Activated CD4-positive, alpha-beta T cell treated with anti-CD3 and anti-CD28 coated beads, Interleukin-2, amount 10 ng/mL, durations not matched to agents 7 days and 5 days (primary cell): ENCODE data around the gene MACROD1. TPM values are rescaled to one million over a fixed set of nuclear protein-coding genes. Genes with fewer than 3 reads are reported as not detected.
"Not testable (repeated sequence)": the region's sequence is repeated elsewhere in the genome, so short reads cannot be mapped to it uniquely, and the experiment has no call there.

Source experiments
- CTCF ChIA-PET: fragments of 350-600 bp; sonication (Branson Sonifier 250); formaldehyde crosslinking; loops from one replicate; lab custom pipeline; 2021; ENCODE audit warnings: antibody characterized with exemption; lab: Charles Lee
- POLR2A ChIA-PET: fragments of 350-600 bp; sonication (Branson Sonifier 250); formaldehyde crosslinking; loops from one replicate; lab custom pipeline; 2021; ENCODE audit warnings: antibody characterized with exemption; lab: Charles Lee
- DNase-seq: peaks from one replicate; pipeline ENCODE4 v3.0.0-alpha.2; 2020
- H3K27ac Mint-ChIP-seq: one replicate; pipeline ENCODE4 v1.8.0; 2021; ENCODE audit warnings: mild to moderate bottlenecking, moderate library complexity, mixed read lengths
- H3K27me3 Mint-ChIP-seq: one replicate; pipeline ENCODE4 v1.8.0; 2021; ENCODE audit warnings: mixed read lengths
- H3K36me3 Mint-ChIP-seq: one replicate; pipeline ENCODE4 v1.8.0; 2021; ENCODE audit warnings: low read depth, mixed read lengths
- H3K4me1 Mint-ChIP-seq: one replicate; pipeline ENCODE4 v1.8.0; 2021; ENCODE audit warnings: mixed read lengths
- H3K4me3 Mint-ChIP-seq: one replicate; pipeline ENCODE4 v1.8.0; 2021; ENCODE audit warnings: mild to moderate bottlenecking, moderate library complexity, mixed read lengths
- H3K9me3 Mint-ChIP-seq: one replicate; pipeline ENCODE4 v1.8.0; 2021; ENCODE audit warnings: mixed read lengths
- total RNA-seq, 2 experiments: library from RNA; stranded (reverse); gene quantifications; one replicate each; pipeline ENCODE4 v1.2.3, GENCODE V29; 2021

Gene MACROD1
- total RNA-seq, 2 experiments from 2014 or later = 9.2 to 11.6 TPM

GRCh38 chr11:63993993-63994392 is 171.9 kb downstream of the MACROD1 start:
- no peak overlapping the region for H3K4me3 Mint-ChIP-seq
- peaks cover 28% of the 10 kb centered on the region for H3K4me1 Mint-ChIP-seq
- peaks cover 38% of the 10 kb centered on the region for H3K36me3 Mint-ChIP-seq
- no peak overlapping the region for H3K27ac Mint-ChIP-seq
- ChIA-PET POLR2A (no interaction called here), CTCF (interaction anchor here (0.5 kb wide), 2 partner anchors 203 to 253 kb away, joined by 3 read pairs; no protein-coding TSS in a partner anchor)
- H3K9me3 Mint-ChIP-seq = no peaks in the 10 kb centered on the region
- H3K27me3 Mint-ChIP-seq = no peaks in the 10 kb centered on the region
- DNase-seq = no peak

- Mint-ChIP-seq H3K4me3 (no peak overlapping the region), H3K4me1 (peaks cover 30% of the 10 kb centered on the region), H3K27ac (no peak overlapping the region), H3K9me3 (no peaks in the 10 kb centered on the region), H3K27me3 (no peaks in the 10 kb centered on the region), H3K36me3 (peaks cover 41% of the 10 kb centered on the region)
- DNase-seq = no peak
- ChIA-PET CTCF (no interaction called here), POLR2A (no interaction called here)
Measured at GRCh38 chr11:63993100-63993499, 172.8 kb downstream of the MACROD1 start.

GRCh38 chr11:63991558-63991957 is 174.4 kb downstream of the MACROD1 start:
- Mint-ChIP-seq H3K9me3 (no peaks in the 10 kb centered on the region), H3K27ac (peak overlapping the region; percentile 4), H3K36me3 (peaks cover 31% of the 10 kb centered on the region), H3K4me3 (no peak overlapping the region), H3K27me3 (no peaks in the 10 kb centered on the region), H3K4me1 (peaks cover 40% of the 10 kb centered on the region)
- DNase-seq = no peak
- ChIA-PET POLR2A (no interaction called here), CTCF (interaction anchor here (1.4 to 1.9 kb wide), 2 partner anchors 9 to 156 kb away, joined by 4 to 21 read pairs; no protein-coding TSS in a partner anchor)

- no peak for DNase-seq
- ChIA-PET POLR2A (no interaction called here), CTCF (interaction anchor here (2.3 kb wide), 1 partner anchor 13 kb away, joined by 15 read pairs; no protein-coding TSS in a partner anchor)
- H3K36me3 Mint-ChIP-seq = peaks cover 26% of the 10 kb centered on the region
- H3K27me3 Mint-ChIP-seq = no peaks in the 10 kb centered on the region
- H3K4me3 Mint-ChIP-seq = peak overlapping the region; percentile 75
- H3K27ac Mint-ChIP-seq = peak overlapping the region; percentile 82
- peaks cover 42% of the 10 kb centered on the region for H3K4me1 Mint-ChIP-seq
- H3K9me3 Mint-ChIP-seq = no peaks in the 10 kb centered on the region
Measured at GRCh38 chr11:63986932-63987513, 178.9 kb downstream of the MACROD1 start.

GRCh38 chr11:63986156-63986931 is 179.6 kb downstream of the MACROD1 start, which contains the start of gene OTUB1:
Gene OTUB1, plus strand, starts transcription at chr11:63986438. Its CDS starts 19 bp downstream, at chr11:63986457.
- Mint-ChIP-seq H3K9me3 (no peaks in the 10 kb centered on the region), H3K36me3 (peaks cover 21% of the 10 kb centered on the region)
- POLR2A ChIA-PET = interaction anchor here (0.6 kb wide), 1 partner anchor 9 kb away, joined by 4 read pairs; no protein-coding TSS in a partner anchor

GRCh38 chr11:63985812-63986155 is 180.1 kb downstream of the MACROD1 start:
- H3K27me3 Mint-ChIP-seq = no peaks in the 10 kb centered on the region
- CTCF ChIA-PET = interaction anchor here (0.9 kb wide), 1 partner anchor 17 kb away, joined by 3 read pairs; no protein-coding TSS in a partner anchor
- peak; percentile 73 for DNase-seq
- H3K4me3 Mint-ChIP-seq = peak overlapping the region; percentile 95
- peak overlapping the region; percentile 97 for H3K27ac Mint-ChIP-seq
- H3K4me1 Mint-ChIP-seq = peaks cover 44% of the 10 kb centered on the region
- peaks cover 18% of the 10 kb centered on the region for H3K36me3 Mint-ChIP-seq
- no peaks in the 10 kb centered on the region for H3K9me3 Mint-ChIP-seq
- POLR2A ChIA-PET = interaction anchor here (0.6 kb wide), 2 partner anchors 8 to 200 kb away, joined by 3 to 4 read pairs; partner anchors contain the start of gene STIP1

More at GRCh38 chr11:63986156-63986931, 179.6 kb downstream of the MACROD1 start, which contains the start of gene OTUB1:
- peak; percentile 92 for DNase-seq
- peak within 1 kb of the TSS; percentile 97 for H3K27ac Mint-ChIP-seq
- CTCF ChIA-PET = interaction anchor here (0.9 to 2.3 kb wide), 2 partner anchors 14 to 18 kb away, joined by 3 to 15 read pairs; no protein-coding TSS in a partner anchor
- no peaks in the 10 kb centered on the region for H3K27me3 Mint-ChIP-seq
- H3K4me3 Mint-ChIP-seq = peak within 1 kb of the TSS; percentile 95
- H3K4me1 Mint-ChIP-seq = peaks cover 41% of the 10 kb centered on the region

GRCh38 chr11:63979426-63979825 is 186.5 kb downstream of the MACROD1 start:
- peaks cover 29% of the 10 kb centered on the region for H3K4me1 Mint-ChIP-seq
- no peak overlapping the region for H3K4me3 Mint-ChIP-seq
- DNase-seq = no peak
- H3K27me3 Mint-ChIP-seq = no peaks in the 10 kb centered on the region
- ChIA-PET CTCF (interaction anchor here (0.6 to 0.7 kb wide), 3 partner anchors 11 to 109 kb away, joined by 3 read pairs; no protein-coding TSS in a partner anchor), POLR2A (interaction anchor here (0.6 kb wide), 1 partner anchor 30 kb away, joined by 3 read pairs; no protein-coding TSS in a partner anchor)
- peaks cover 17% of the 10 kb centered on the region for H3K36me3 Mint-ChIP-seq
- no peak overlapping the region for H3K27ac Mint-ChIP-seq
- no peaks in the 10 kb centered on the region for H3K9me3 Mint-ChIP-seq

- H3K4me1 Mint-ChIP-seq = peaks cover 31% of the 10 kb centered on the region
- H3K9me3 Mint-ChIP-seq = peaks cover 2% of the 10 kb centered on the region
- H3K27me3 Mint-ChIP-seq = no peaks in the 10 kb centered on the region
- H3K4me3 Mint-ChIP-seq = no peak overlapping the region
- ChIA-PET POLR2A (interaction anchor here (0.6 to 0.7 kb wide), 2 partner anchors 26 to 30 kb away, joined by 3 read pairs; no protein-coding TSS in a partner anchor), CTCF (interaction anchor here (0.6 to 0.7 kb wide), 2 partner anchors 10 to 12 kb away, joined by 3 read pairs; no protein-coding TSS in a partner anchor)
- no peak for DNase-seq
- no peak overlapping the region for H3K27ac Mint-ChIP-seq
- H3K36me3 Mint-ChIP-seq = peaks cover 22% of the 10 kb centered on the region
Measured at GRCh38 chr11:63978551-63979239, 187.2 kb downstream of the MACROD1 start.

GRCh38 chr11:63974259-63975143 is 191.4 kb downstream of the MACROD1 start, which contains the start of gene COX8A:
Gene COX8A, plus strand, starts transcription at chr11:63974620. Its CDS starts 61 bp downstream, at chr11:63974681.
- peaks cover 26% of the 10 kb centered on the region for H3K4me1 Mint-ChIP-seq
- peaks cover 2% of the 10 kb centered on the region for H3K9me3 Mint-ChIP-seq
- peaks cover 1% of the 10 kb centered on the region for H3K27me3 Mint-ChIP-seq
- H3K4me3 Mint-ChIP-seq = peak within 1 kb of the TSS; percentile 100
- peak within 1 kb of the TSS; percentile 98 for H3K27ac Mint-ChIP-seq
- DNase-seq = peak; percentile 99
- POLR2A ChIA-PET = no interaction called here
- peaks cover 25% of the 10 kb centered on the region for H3K36me3 Mint-ChIP-seq
- CTCF ChIA-PET = interaction anchor here (0.6 to 1.8 kb wide), 5 partner anchors 26 to 195 kb away, joined by 3 to 5 read pairs (median 3); no protein-coding TSS in a partner anchor

GRCh38 chr11:63973912-63974258 is 192.0 kb downstream of the MACROD1 start:
- peaks cover 25% of the 10 kb centered on the region for H3K36me3 Mint-ChIP-seq
- CTCF ChIA-PET = interaction anchor here (0.7 to 1.8 kb wide), 3 partner anchors 11 to 137 kb away, joined by 3 to 5 read pairs (median 3); no protein-coding TSS in a partner anchor
- peak overlapping the region; percentile 100 for H3K4me3 Mint-ChIP-seq
- H3K9me3 Mint-ChIP-seq, H3K27me3 Mint-ChIP-seq, DNase-seq, POLR2A ChIA-PET: not testable (repeated sequence)
- peaks cover 26% of the 10 kb centered on the region for H3K4me1 Mint-ChIP-seq
- H3K27ac Mint-ChIP-seq = peak overlapping the region; percentile 98

GRCh38 chr11:63970902-63971301 is 195.0 kb downstream of the MACROD1 start:
- CTCF ChIA-PET = interaction anchor here (0.6 kb wide), 1 partner anchor 136 kb away, joined by 3 read pairs; no protein-coding TSS in a partner anchor
- Mint-ChIP-seq H3K4me3 (no peak overlapping the region), H3K27me3 (peaks cover 4% of the 10 kb centered on the region), H3K27ac (no peak overlapping the region), H3K9me3 (peaks cover 2% of the 10 kb centered on the region), H3K4me1 (peaks cover 11% of the 10 kb centered on the region), H3K36me3 (peaks cover 13% of the 10 kb centered on the region)
- DNase-seq = no peak
- POLR2A ChIA-PET = no interaction called here
